K562 (cell line): ENCODE results near the gene KRTAP2-2. TPM values are rescaled to one million over a fixed set of nuclear protein-coding genes. Genes with fewer than 3 reads are reported as not detected.

Experiments
- ATAC-seq: fragments of 200-7000 bp; cut with Tn5 transposase; 3 replicates; pipeline ENCODE4 v1.9.1; 2020; ENCODE audit warnings: moderate library complexity
- BruUV-seq: library from RNA; stranded (reverse); fragments of 400-500 nt; replicated peaks from 2 replicates; lab custom pipeline; 2021; lab: Mats Ljungman, UMichigan
- CTCF ChIA-PET: fragments of 300-600 bp; formaldehyde crosslinking; extraction: SDS; loops from one replicate; lab custom pipeline; 2021; ENCODE audit warnings: low intra/inter-chr PET ratio; lab: Yijun Ruan, JAX
- POLR2A ChIA-PET: fragments of 300-600, 350-650 bp; sonication (Branson Sonifier 250); formaldehyde crosslinking; extraction: SDS; loops from one replicate; lab custom pipeline; 2021; ENCODE audit warnings: antibody characterized with exemption, inconsistent platforms; lab: Yijun Ruan, JAX
- DNase-seq, 4 experiments: peaks; one replicate each; pipeline versions ENCODE4 v3.0.0 to v3.0.0-alpha.2; 2011 to 2018; ENCODE audit warnings: low spot score in 3 of 4, mixed read lengths in 3 of 4; ENCODE audit errors: extremely low read depth in 1 of 4
- FAIRE-seq: peaks from 2 replicates; lab custom pipeline; 2011; peaks lifted over from hg19 to GRCh38; lab: Jason Lieb, UNC
- H2AFZ ChIP-seq: 2 replicates; pipeline ENCODE4 v1.6.0; 2011; ENCODE audit warnings: low read depth, low read length, control low read depth, inconsistent platforms
- H3K27ac ChIP-seq: fragments of 200-600 bp; 3 replicates; pipeline ENCODE4 v1.8.0; 2011; ENCODE audit warnings: low read depth, mild to moderate bottlenecking, control low read depth, inconsistent platforms, low read length, moderate library complexity, mixed read lengths; ENCODE audit errors: extremely low read depth
- H3K27me3 ChIP-seq, 2 experiments: fragments of 300-600 bp in 1 of 2; 2 replicates in 1 of 2; 3 replicates in 1 of 2; pipeline versions ENCODE4 v1.6.0 to v1.8.0; 2011; ENCODE audit warnings: inconsistent platforms in 2 of 2, low read length in 2 of 2, mild to moderate bottlenecking in 1 of 2, mixed read lengths in 1 of 2, moderate library complexity in 1 of 2; ENCODE audit not compliant: control insufficient read depth in 2 of 2, insufficient read depth in 2 of 2
- H3K36me3 ChIP-seq: fragments of 300-600 bp; 3 replicates; pipeline ENCODE4 v1.8.0; 2011; ENCODE audit warnings: mild to moderate bottlenecking, low read length, inconsistent platforms; ENCODE audit not compliant: control insufficient read depth, insufficient read depth
- H3K4me1 ChIP-seq, 2 experiments: fragments of 200-600 bp in 1 of 2; replicated peaks in 1 of 2; 2 replicates in 1 of 2; 3 replicates in 1 of 2; pipeline versions ENCODE4 v1.5.1 to v1.8.0; 2011; ENCODE audit warnings: inconsistent platforms in 2 of 2, low read length in 2 of 2, mild to moderate bottlenecking in 1 of 2, mixed read lengths in 1 of 2, moderate library complexity in 1 of 2; ENCODE audit not compliant: control insufficient read depth in 2 of 2, insufficient read depth in 2 of 2
- H3K4me2 ChIP-seq: 2 replicates; pipeline ENCODE4 v1.6.1; 2011; ENCODE audit warnings: low read length, control low read depth, inconsistent platforms, mixed read lengths; ENCODE audit not compliant: insufficient read depth
- H3K4me3 ChIP-seq: fragments of 200-600 bp; sonication (generic), shearing (Covaris generic); 2 replicates; pipeline ENCODE4 v1.5.1; 2016; ENCODE audit warnings: control low read depth, inconsistent platforms
- H3K79me2 ChIP-seq: fragments of 200-600 bp; 3 replicates; pipeline ENCODE4 v1.8.0; 2011; ENCODE audit warnings: low read length, inconsistent platforms; ENCODE audit not compliant: control insufficient read depth, insufficient read depth
- H3K9ac ChIP-seq, 2 experiments: 2 replicates each; pipeline versions ENCODE4 v1.6.0 to v1.6.1; 2011; ENCODE audit warnings: low read depth in 2 of 2, low read length in 2 of 2, control low read depth in 1 of 2, inconsistent platforms in 1 of 2, mild to moderate bottlenecking in 1 of 2, mixed read lengths in 1 of 2; ENCODE audit not compliant: insufficient read depth in 1 of 2
- H3K9me1 ChIP-seq: one replicate; pipeline ENCODE4 v1.6.0; 2011; ENCODE audit warnings: inconsistent platforms, mild to moderate bottlenecking, low read length, moderate library complexity; ENCODE audit not compliant: control insufficient read depth, insufficient read depth
- H3K9me3 ChIP-seq: replicated peaks from 2 replicates; pipeline ENCODE4 v1.5.1; 2011; ENCODE audit warnings: low read depth, low read length, inconsistent platforms; ENCODE audit not compliant: control insufficient read depth, insufficient read depth
- H4K20me1 ChIP-seq: replicated peaks from 2 replicates; pipeline ENCODE4 v1.6.1; 2011; ENCODE audit warnings: low read length, inconsistent platforms, mixed read lengths; ENCODE audit not compliant: control insufficient read depth, insufficient read depth
- FOXA3 ChIP-seq, 2 experiments: fragments of 450-650 bp in 1 of 2; sonication (generic) in 1 of 2; formaldehyde crosslinking; IDR thresholded peaks in 1 of 2; conservative IDR thresholded peaks in 1 of 2; 2 replicates each; pipeline versions ENCODE4 v1.4.0 to v1.8.0; 2020 to 2022; ENCODE audit warnings: mild to moderate bottlenecking in 2 of 2, missing genetic modification reagents in 1 of 2
- MAFG ChIP-seq: fragments of 450-650 bp; conservative IDR thresholded peaks from 2 replicates; pipeline ENCODE4 v1.6.1; 2016; ENCODE audit warnings: missing genetic modification characterization, missing compliant biosample characterization
- MXI1 ChIP-seq: IDR thresholded peaks from 2 replicates; pipeline ENCODE4 v1.6.1; 2011; ENCODE audit warnings: low read depth, mild to moderate bottlenecking, improper control_type of control experiment, low read length
- PHF21A ChIP-seq: fragments of 450-650 bp; IDR thresholded peaks from 2 replicates; pipeline ENCODE4 v1.6.1; 2017; ENCODE audit warnings: low read depth, borderline replicate concordance
- TGIF2 ChIP-seq: sonication (generic); formaldehyde crosslinking; IDR thresholded peaks from 2 replicates; pipeline ENCODE4 v1.8.1; 2022; ENCODE audit warnings: mild to moderate bottlenecking, missing genetic modification reagents, moderate library complexity
- ZBTB8A ChIP-seq: fragments of 450-650 bp; IDR thresholded peaks from 2 replicates; pipeline ENCODE4 v1.6.1; 2018; ENCODE audit warnings: mild to moderate bottlenecking, moderate library complexity; ENCODE audit not compliant: partially characterized antibody
- WGBS: fragments of 100-300 bp; shearing (Covaris generic); methylation state at CpG from one replicate; pipeline ENCODE4 v1.1.6; 2016; ENCODE audit warnings: low coverage, mixed read lengths; ENCODE audit not compliant: insufficient coverage; ENCODE audit errors: missing lambda C conversion rate; 5-methylcytosine and 5-hydroxymethylcytosine counted together
- in situ Hi-C: fragments of 300-500 bp; cut with MboI; formaldehyde crosslinking; loops from 4 replicates; pipeline ENCODE4 v1.15.0; 2018; ENCODE audit warnings: inconsistent platforms, mixed read lengths
- intact Hi-C: fragments of 100-400 bp; cut with micrococcal nuclease; formaldehyde crosslinking; loops from 2 replicates; pipeline ENCODE4 v1.14.2; 2022
- polyA plus RNA-seq, 8 experiments: library from polyadenylated mRNA; depleted of rRNA in 4 of 8; stranded (reverse) in 5 of 8; unstranded in 3 of 8; fragments of >200 nt; fragmentation: Nextera tagmentation in 2 of 8; fragmentation: Illumina TruSeq in 1 of 8; extraction: Ambion mirVana in 2 of 8; extraction: Trizol in 1 of 8; gene quantifications; 2 replicates each; pipeline versions ENCODE4 v1.2.1 to v1.2.3, GENCODE V29; 2011 to 2014; ENCODE audit warnings: inconsistent platforms in 1 of 8, missing spikeins in 1 of 8
- total RNA-seq, 7 experiments: library from RNA; depleted of rRNA in 6 of 7; stranded (reverse); fragments of >200 nt in 6 of 7; fragmentation: Illumina TruSeq in 2 of 7; extraction: Trizol in 2 of 7; gene quantifications; 2 replicates each; pipeline versions ENCODE4 v1.2.1 to v1.2.3, GENCODE V29; 2011 to 2021; ENCODE audit warnings: low replicate concordance in 1 of 7
- TF ChIP-seq, protein P1 (sequence below): fragments of 200-800 bp; sonication (Bioruptor generic); IDR thresholded peaks from 2 replicates; pipeline ENCODE4 v1.6.1; 2017; ENCODE audit warnings: missing genetic modification characterization, missing compliant biosample characterization

Gene KRTAP2-2
- total and polyA plus RNA-seq, 9 of the 15 experiments (the other 6 are each of a cell fraction or from before 2014, with no cell fraction given), result not detected

- TF ChIP-seq, protein P1, sequence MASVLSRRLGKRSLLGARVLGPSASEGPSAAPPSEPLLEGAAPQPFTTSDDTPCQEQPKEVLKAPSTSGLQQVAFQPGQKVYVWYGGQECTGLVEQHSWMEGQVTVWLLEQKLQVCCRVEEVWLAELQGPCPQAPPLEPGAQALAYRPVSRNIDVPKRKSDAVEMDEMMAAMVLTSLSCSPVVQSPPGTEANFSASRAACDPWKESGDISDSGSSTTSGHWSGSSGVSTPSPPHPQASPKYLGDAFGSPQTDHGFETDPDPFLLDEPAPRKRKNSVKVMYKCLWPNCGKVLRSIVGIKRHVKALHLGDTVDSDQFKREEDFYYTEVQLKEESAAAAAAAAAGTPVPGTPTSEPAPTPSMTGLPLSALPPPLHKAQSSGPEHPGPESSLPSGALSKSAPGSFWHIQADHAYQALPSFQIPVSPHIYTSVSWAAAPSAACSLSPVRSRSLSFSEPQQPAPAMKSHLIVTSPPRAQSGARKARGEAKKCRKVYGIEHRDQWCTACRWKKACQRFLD, result no peak
- no peak for TF ChIP-seq MXI1
Measured at GRCh38 chr17:41019415-41019814, 35.6 kb downstream of the KRTAP2-2 start (continued).

DNA sequence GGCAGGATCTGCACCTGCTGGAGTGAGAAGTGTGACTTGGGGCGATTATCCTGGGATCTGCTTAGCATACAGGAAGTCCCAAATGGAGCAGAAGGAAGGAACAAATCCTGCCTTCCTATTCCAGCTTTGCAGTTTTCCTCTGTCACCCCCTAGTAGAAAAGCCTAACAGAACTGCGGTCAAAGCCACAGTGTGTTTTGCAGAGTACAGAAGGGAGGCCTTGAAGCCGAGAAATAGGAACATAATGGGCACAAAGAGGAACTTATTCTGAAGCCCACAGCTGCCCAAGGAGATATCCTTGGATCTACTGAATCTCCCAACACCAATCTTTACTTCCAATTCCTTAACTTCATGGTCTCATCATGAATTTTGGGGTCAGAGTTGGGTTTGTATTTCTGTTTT, 36.5 kb downstream of the KRTAP2-2 start:
- Histone ChIP-seq H3K9ac (no peak overlapping the region), H3K4me2 (no peak overlapping the region), H3K36me3 (no peaks in the 10 kb centered on the region), H3K79me2 (no peaks in the 10 kb centered on the region), H3K9me3 (no peaks in the 10 kb centered on the region), H2AFZ (no peak overlapping the region), H3K27ac (no peak overlapping the region), H3K4me3 (no peak overlapping the region), H3K9me1 (no peaks in the 10 kb centered on the region), H3K4me1 (no peaks in the 10 kb centered on the region), H3K27me3 (0 out of 5 replicates have a peak, but pooled peaks cover 0 to 3% of the 10 kb centered on the region in 2 experiments), H4K20me1 (no peaks in the 10 kb centered on the region)
- DNase-seq, result no peak
- FAIRE-seq, result no peak
- intact Hi-C loops (no loop called here), in situ Hi-C loops (no loop called here)
- no peak for ATAC-seq
- no TSS peak for BruUV-seq
- no peak for TF ChIP-seq PHF21A
- no peak for TF ChIP-seq TGIF2
- TF ChIP-seq FOXA3 (CRISPR knock-in tag; conservative IDR thresholded peaks at IDR 0.05 in 1 of 2, IDR thresholded peaks at IDR 0.05 in 1 of 2), result no peak
- no peak for TF ChIP-seq ZBTB8A
- no peak for TF ChIP-seq MAFG (tag)
- POLR2A ChIA-PET, result interaction anchor here (0.7 kb wide), 1 partner anchor 385 kb away, joined by 3 read pairs; no protein-coding TSS in a partner anchor
- 0% methylated on average over 3 of the region's 3 CpGs for WGBS
- CTCF ChIA-PET, result no interaction called here
